Measurements from ENCODE around the gene GLMP. TPM values are rescaled to one million over a fixed set of nuclear protein-coding genes. Genes with fewer than 3 reads are reported as not detected.

The GLMP gene
- total and polyA plus RNA-seq, 2 of the 13 experiments (the other 11 are each of a cell fraction or from before 2014, with no cell fraction given) = 44.6 to 75.8 TPM

GRCh38 chr1:156310962-156311361 is 15.5 kb upstream of the GLMP start:
- H3K4me3 ChIP-seq (replicated peaks in 1 of 3; ENCODE audit: insufficient read depth in 1 of 3, low read depth in 2 of 3, low read length in 3 of 3) = no peak overlapping the region
- ChIA-PET POLR2A (no interaction called here), CTCF (ENCODE audit: low intra/inter-chr PET ratio, low total read pairs) (no interaction called here)
- H3K9me3 ChIP-seq (ENCODE audit: low read length) = no peaks in the 10 kb centered on the region
- H3K4me2 ChIP-seq (ENCODE audit: low read depth, low read length) = no peak overlapping the region
- H3K36me3 ChIP-seq (replicated peaks in 1 of 2; ENCODE audit: control insufficient read depth in 1 of 2, insufficient read depth in 2 of 2, low read length in 2 of 2) = peaks cover 24 to 74% of the 10 kb centered on the region in 2 experiments
- no peaks in the 10 kb centered on the region for H3K4me1 ChIP-seq (ENCODE audit: insufficient read depth, low read length)
- H3K9ac ChIP-seq (ENCODE audit: insufficient read depth, low read depth, low read length) = no peak overlapping the region
- DNase-seq (ENCODE audit: low spot score) = no peak
- no peak overlapping the region for H2AFZ ChIP-seq (ENCODE audit: low read length)
- no peak for ATAC-seq
- no peak overlapping the region for H3K27ac ChIP-seq (ENCODE audit: extremely low read length, insufficient read depth, low read length)
- H4K20me1 ChIP-seq (ENCODE audit: insufficient read depth, low read length) = no peaks in the 10 kb centered on the region
- no TSS peak for BruUV-seq (replicated peaks)
- WGBS (ENCODE audit: low lambda C conversion rate) = 93% methylated on average over 6 of the region's 6 CpGs
- intact Hi-C loops (cut with micrococcal nuclease; ENCODE audit: unreplicated experiment) (no loop called here), in situ Hi-C loops (cut with HindIII; ENCODE audit: extremely low pct_ligation_motif_present, low pct_unique_long_range_greater_than_20kb) (no loop called here)
- FAIRE-seq = no peak
- TF ChIP-seq CEBPG (CRISPR knock-in tag; IDR thresholded peaks at IDR 0.05) (0 out of 2 replicates have a peak, but pooled peaks have one; percentile 5), MEF2D (CRISPR knock-in tag; IDR thresholded peaks at IDR 0.05) (no peak), FOXA1 (IDR thresholded peaks at IDR 0.05) (no peak), FOXA1 (CRISPR knock-in tag; IDR thresholded peaks at IDR 0.05) (no peak), PAWR (CRISPR knock-in tag; IDR thresholded peaks at IDR 0.05; ENCODE audit: borderline replicate concordance) (no peak), MXD1 (CRISPR knock-in tag; IDR thresholded peaks at IDR 0.05) (no peak), CEBPB (IDR thresholded peaks at IDR 0.05; ENCODE audit: borderline replicate concordance, low read depth, low read length) (peak; percentile 85)
- H3K79me2 ChIP-seq (ENCODE audit: insufficient read depth, low read length) = no peaks in the 10 kb centered on the region
- H3K27me3 ChIP-seq (ENCODE audit: control insufficient read depth in 1 of 2, insufficient read depth in 2 of 2, low read length in 2 of 2) = no peaks in the 10 kb centered on the region

- POLR2A ChIA-PET = interaction anchor here (0.8 to 1.9 kb wide), 2 partner anchors 12 to 95 kb away, joined by 3 to 7 read pairs; partner anchors contain the start of genes GLMP and PMF1
Observed at GRCh38 chr1:156308078-156308477, 12.6 kb upstream of the GLMP start.

More at GRCh38 chr1:156308078-156308477, 12.6 kb upstream of the GLMP start:
- Histone ChIP-seq H4K20me1 (ENCODE audit: insufficient read depth, low read length) (no peaks in the 10 kb centered on the region), H3K4me1 (ENCODE audit: insufficient read depth, low read length) (no peaks in the 10 kb centered on the region), H3K36me3 (replicated peaks in 1 of 2; ENCODE audit: control insufficient read depth in 1 of 2, insufficient read depth in 2 of 2, low read length in 2 of 2) (peaks cover 19 to 53% of the 10 kb centered on the region in 2 experiments), H3K27ac (ENCODE audit: extremely low read length, insufficient read depth, low read length) (no peak overlapping the region), H3K4me3 (replicated peaks in 1 of 3; ENCODE audit: insufficient read depth in 1 of 3, low read depth in 2 of 3, low read length in 3 of 3) (no peak overlapping the region), H3K27me3 (ENCODE audit: control insufficient read depth in 1 of 2, insufficient read depth in 2 of 2, low read length in 2 of 2) (no peaks in the 10 kb centered on the region), H3K4me2 (ENCODE audit: low read depth, low read length) (no peak overlapping the region), H3K79me2 (ENCODE audit: insufficient read depth, low read length) (no peaks in the 10 kb centered on the region), H3K9ac (ENCODE audit: insufficient read depth, low read depth, low read length) (no peak overlapping the region), H2AFZ (ENCODE audit: low read length) (no peak overlapping the region), H3K9me3 (ENCODE audit: low read length) (no peaks in the 10 kb centered on the region)
- FAIRE-seq = no peak
- CTCF ChIA-PET (ENCODE audit: low intra/inter-chr PET ratio, low total read pairs) = no interaction called here
- no peak for ATAC-seq
- TF ChIP-seq ARNT2 (CRISPR knock-in tag; IDR thresholded peaks at IDR 0.05; ENCODE audit: low read depth) = no peak
- TF ChIP-seq EEA1 (CRISPR knock-in tag; IDR thresholded peaks at IDR 0.05; ENCODE audit: borderline replicate concordance) = no peak
- TF ChIP-seq TEAD2 (CRISPR knock-in tag; IDR thresholded peaks at IDR 0.05) = no peak
- no peak for TF ChIP-seq ZNF431 (CRISPR knock-in tag; IDR thresholded peaks at IDR 0.05; ENCODE audit: borderline replicate concordance, low read depth)
- TF ChIP-seq HNRNPL (IDR thresholded peaks at IDR 0.05; ENCODE audit: low read depth, low read length) = no peak
- no peak for TF ChIP-seq PAX8 (CRISPR knock-in tag; IDR thresholded peaks at IDR 0.05; ENCODE audit: borderline replicate concordance)
- in situ Hi-C loops (cut with HindIII; ENCODE audit: extremely low pct_ligation_motif_present, low pct_unique_long_range_greater_than_20kb) (no loop called here), intact Hi-C loops (cut with micrococcal nuclease; ENCODE audit: unreplicated experiment) (no loop called here)
- no TSS peak for BruUV-seq (replicated peaks)
- DNase-seq (ENCODE audit: low spot score) = no peak
